Panc1 (cell line): ENCODE data around the gene IP6K2. TPM values are rescaled to one million over a fixed set of nuclear protein-coding genes. Genes with fewer than 3 reads are reported as not detected.

Experiments
- ATAC-seq: fragments of 200-7000 bp; cut with Tn5 transposase; 2 replicates; pipeline ENCODE4 v1.9.1; 2020; ENCODE audit warnings: mild to moderate bottlenecking, moderate library complexity
- BruUV-seq: library from RNA; stranded (reverse); fragments of 400-500 nt; replicated peaks from 2 replicates; lab custom pipeline; 2021; lab: Mats Ljungman, UMichigan
- CTCF ChIA-PET: fragments of 300-600 bp; sonication (Branson Sonifier 250); formaldehyde crosslinking; loops from one replicate; lab custom pipeline; 2022; ENCODE audit warnings: antibody characterized with exemption; lab: Charles Lee
- POLR2A ChIA-PET: fragments of 300-600 bp; sonication (Branson Sonifier 250); formaldehyde crosslinking; loops from one replicate; lab custom pipeline; 2022; ENCODE audit warnings: antibody characterized with exemption; lab: Charles Lee
- DNase-seq: peaks from one replicate; pipeline ENCODE4 v3.0.0-alpha.2; 2010; ENCODE audit warnings: low read depth, low spot score
- H3K27ac ChIP-seq: 2 replicates; pipeline ENCODE4 v1.5.1; 2011; ENCODE audit warnings: mild to moderate bottlenecking, low read length, inconsistent platforms
- H3K27me3 ChIP-seq: fragments of 200-500 bp; sonication (Bioruptor generic); 2 replicates; pipeline ENCODE4 v1.6.0; 2014; ENCODE audit warnings: low read length, inconsistent platforms; ENCODE audit not compliant: control insufficient read depth, insufficient read depth
- H3K36me3 ChIP-seq: fragments of 200-500 bp; sonication (Bioruptor generic); 2 replicates; pipeline ENCODE4 v1.5.1; 2014; ENCODE audit warnings: inconsistent platforms, mild to moderate bottlenecking, low read length, moderate library complexity; ENCODE audit not compliant: control insufficient read depth, insufficient read depth
- H3K4me1 ChIP-seq: 2 replicates; pipeline ENCODE4 v1.5.1; 2011; ENCODE audit warnings: inconsistent platforms, mild to moderate bottlenecking, low read length, moderate library complexity; ENCODE audit not compliant: control insufficient read depth, insufficient read depth
- H3K4me3 ChIP-seq, 2 experiments: 2 replicates each; pipeline ENCODE4 v1.5.1; 2011 to 2012; ENCODE audit warnings: low read depth in 2 of 2, low read length in 2 of 2, mild to moderate bottlenecking in 2 of 2, inconsistent platforms in 1 of 2, moderate library complexity in 1 of 2
- H3K9me3 ChIP-seq: fragments of 200-500 bp; sonication (Bioruptor generic); 2 replicates; pipeline ENCODE4 v1.5.1; 2014; ENCODE audit warnings: low read depth, mild to moderate bottlenecking, inconsistent platforms, low read length, moderate library complexity; ENCODE audit not compliant: control insufficient read depth, insufficient read depth
- CTCF ChIP-seq: fragments of 450-650 bp; IDR thresholded peaks from 2 replicates; pipeline ENCODE4 v1.5.1; 2017; ENCODE audit warnings: mild to moderate bottlenecking
- POLR2AphosphoS5 ChIP-seq: IDR thresholded peaks from 2 replicates; pipeline ENCODE4 v1.6.1; 2012; ENCODE audit warnings: mild to moderate bottlenecking, low read depth, low read length, moderate library complexity
- REST ChIP-seq, 2 experiments: IDR thresholded peaks; 2 replicates each; pipeline ENCODE4 v1.6.1; 2011 to 2012; ENCODE audit warnings: low read depth in 2 of 2, control low read depth in 1 of 2, low read length in 1 of 2, mild to moderate bottlenecking in 1 of 2, moderate library complexity in 1 of 2; ENCODE audit not compliant: insufficient read depth in 1 of 2
- SIN3A ChIP-seq: IDR thresholded peaks from 2 replicates; pipeline ENCODE4 v1.6.1; 2012; ENCODE audit warnings: low read depth, mild to moderate bottlenecking, low read length, moderate library complexity, borderline replicate concordance; ENCODE audit not compliant: insufficient read depth
- TCF7L2 ChIP-seq: IDR thresholded peaks from 2 replicates; pipeline ENCODE4 v1.6.1; 2011; ENCODE audit warnings: mild to moderate bottlenecking, low read depth, low read length, inconsistent platforms
- in situ Hi-C: cut with HindIII; loops from 2 replicates; pipeline ENCODE4 v1.10.0; 2016; ENCODE audit warnings: low sequenced_read_pairs, low pct_unique_long_range_greater_than_20kb
- intact Hi-C: fragments of 100-400 bp; cut with micrococcal nuclease; formaldehyde crosslinking; loops from one replicate; pipeline ENCODE4 v1.10.0; 2022; ENCODE audit not compliant: unreplicated experiment
- total RNA-seq: library from RNA; stranded (reverse); gene quantifications from one replicate; pipeline ENCODE4 v1.2.1, GENCODE V29; 2021; ENCODE audit not compliant: unreplicated experiment

The IP6K2 gene
- total RNA-seq, 1 experiment from 2014 or later: 50.2 TPM

GRCh38 chr3:48680811-48681540 lies 36.0 kb downstream of the IP6K2 start:
- in situ Hi-C loops (no loop called here), intact Hi-C loops (no loop called here)
- H3K9me3 ChIP-seq: no peaks in the 10 kb centered on the region
- no peak for DNase-seq
- no peaks in the 10 kb centered on the region for H3K27me3 ChIP-seq
- H3K4me3 ChIP-seq: no peak overlapping the region
- no peaks in the 10 kb centered on the region; the same call in 1 of the 2 replicates for H3K36me3 ChIP-seq
- ChIA-PET POLR2A (no interaction called here), CTCF (no interaction called here)
- BruUV-seq: no TSS peak
- H3K4me1 ChIP-seq: peaks cover 9% of the 10 kb centered on the region; the same call in 1 of the 2 replicates
- no peak overlapping the region for H3K27ac ChIP-seq
- TF ChIP-seq REST (IDR thresholded peaks at IDR 0.05; ENCODE audit: insufficient read depth in 1 of 2, low read depth in 2 of 2, low read length in 1 of 2) (no peak), TCF7L2 (no peak), CTCF (no peak)
- no peak for ATAC-seq

- no peaks in the 10 kb centered on the region for H3K36me3 ChIP-seq
- ATAC-seq: no peak
- no peak for DNase-seq
- no peaks in the 10 kb centered on the region for H3K27me3 ChIP-seq
- H3K9me3 ChIP-seq: no peaks in the 10 kb centered on the region
- CTCF ChIA-PET: no interaction called here
- POLR2A ChIA-PET: no interaction called here
- in situ Hi-C loops: no loop called here
- H3K4me1 ChIP-seq: peaks cover 7% of the 10 kb centered on the region; the same call in 1 of the 2 replicates
- no TSS peak for BruUV-seq
- no peak for TF ChIP-seq TCF7L2
- TF ChIP-seq REST (IDR thresholded peaks at IDR 0.05; ENCODE audit: insufficient read depth in 1 of 2, low read depth in 2 of 2, low read length in 1 of 2): no peak
- no peak for TF ChIP-seq POLR2AphosphoS5
- TF ChIP-seq SIN3A: no peak
- TF ChIP-seq CTCF: no peak
- H3K27ac ChIP-seq: no peak overlapping the region
- H3K4me3 ChIP-seq: no peak overlapping the region
- intact Hi-C loops: no loop called here
Measured at GRCh38 chr3:48679411-48680391, 37.3 kb downstream of the IP6K2 start.
